ENCODE data around the gene DOCK6.
"Not testable (repeated sequence)": the region's sequence is repeated elsewhere in the genome, so short reads cannot be mapped to it uniquely, and the experiment has no call there.

Gene DOCK6

GRCh38 chr19:11194656-11195558 lies 67.4 kb downstream of the DOCK6 start:
- DNase-seq, result no peak

- no peak for DNase-seq
Observed at GRCh38 chr19:11194173-11194572, 68.2 kb downstream of the DOCK6 start.

- DNase-seq, result no peak
Observed at GRCh38 chr19:11192957-11193939, 69.1 kb downstream of the DOCK6 start.

GRCh38 chr19:11191934-11192333 lies 70.4 kb downstream of the DOCK6 start:
- no peak for DNase-seq

GRCh38 chr19:11191273-11191755 lies 71.0 kb downstream of the DOCK6 start:
- no peak for DNase-seq

GRCh38 chr19:11190501-11190900 lies 71.8 kb downstream of the DOCK6 start:
- no peak for DNase-seq

- DNase-seq, result no peak
Observed at GRCh38 chr19:11187441-11187840, 74.9 kb downstream of the DOCK6 start.

GRCh38 chr19:11182994-11183393 lies 79.3 kb downstream of the DOCK6 start:
- no peak for DNase-seq

- no peak for DNase-seq
Observed at GRCh38 chr19:11181488-11181887, 80.8 kb downstream of the DOCK6 start.

GRCh38 chr19:11180975-11181374 lies 81.3 kb downstream of the DOCK6 start:
- not testable (repeated sequence) for DNase-seq

GRCh38 chr19:11180346-11180745 lies 82.0 kb downstream of the DOCK6 start:
- DNase-seq, result no peak

GRCh38 chr19:11179716-11180297 lies 82.5 kb downstream of the DOCK6 start:
- DNase-seq, result no peak

- DNase-seq, result not testable (repeated sequence)
Observed at GRCh38 chr19:11179145-11179465, 83.2 kb downstream of the DOCK6 start.

- DNase-seq, result no peak
Observed at GRCh38 chr19:11177592-11177991, 84.7 kb downstream of the DOCK6 start.

- no peak for DNase-seq
Observed at GRCh38 chr19:11176466-11177193, 85.7 kb downstream of the DOCK6 start.

- no peak for DNase-seq
Observed at GRCh38 chr19:11175920-11176319, 86.4 kb downstream of the DOCK6 start.

GRCh38 chr19:11174336-11174735 lies 88.0 kb downstream of the DOCK6 start:
- DNase-seq, result peak; percentile 81

GRCh38 chr19:11173516-11174155 lies 88.7 kb downstream of the DOCK6 start:
- DNase-seq, result no peak

GRCh38 chr19:11172576-11172975 lies 89.7 kb downstream of the DOCK6 start:
- no peak for DNase-seq

- DNase-seq, result no peak
Observed at GRCh38 chr19:11171144-11171543, 91.2 kb downstream of the DOCK6 start.

- DNase-seq, result no peak
Observed at GRCh38 chr19:11169896-11170678, 92.2 kb downstream of the DOCK6 start.

Data from COR-L47 (cell line).